GM19023 (cell line): ENCODE results near the gene CCSER2.
"Not testable (repeated sequence)": the region's sequence is repeated elsewhere in the genome, so short reads cannot be mapped to it uniquely, and the experiment has no call there.

Experiments used
- ATAC-seq: cut with Tn5 transposase; IDR thresholded peaks from one replicate; pipeline ENCODE4 v1.9.1; 2021; ENCODE audit warnings: mild to moderate bottlenecking, moderate library complexity; ENCODE audit not compliant: unreplicated experiment

The CCSER2 gene

GRCh38 chr10:84328418-84329195 is at the start of gene CCSER2:
Gene CCSER2 (plus strand): TSS chr10:84328589. CDS start chr10:84371053, 42,464 bp downstream.
- peak; percentile 69 for ATAC-seq

GRCh38 chr10:84279876-84280475 is 48.4 kb upstream of the CCSER2 start:
- ATAC-seq, result not testable (repeated sequence)

GRCh38 chr10:84286695-84287094 is 41.7 kb upstream of the CCSER2 start:
- no peak for ATAC-seq

- no peak for ATAC-seq
Observed at GRCh38 chr10:84288151-84288550, 40.2 kb upstream of the CCSER2 start.

GRCh38 chr10:84289521-84290200 is 38.7 kb upstream of the CCSER2 start:
- ATAC-seq, result no peak

- no peak for ATAC-seq
Observed at GRCh38 chr10:84290235-84290634, 38.2 kb upstream of the CCSER2 start.

GRCh38 chr10:84291384-84291783 is 37.0 kb upstream of the CCSER2 start:
- no peak for ATAC-seq

- ATAC-seq, result peak; percentile 63
Observed at GRCh38 chr10:84292502-84292901, 35.9 kb upstream of the CCSER2 start.

GRCh38 chr10:84293171-84293570 is 35.2 kb upstream of the CCSER2 start:
- ATAC-seq, result no peak

GRCh38 chr10:84293574-84294016 is 34.8 kb upstream of the CCSER2 start:
- no peak for ATAC-seq

- peak; percentile 59 for ATAC-seq
Observed at GRCh38 chr10:84294766-84295447, 33.5 kb upstream of the CCSER2 start.

GRCh38 chr10:84296091-84296981 is 32.1 kb upstream of the CCSER2 start:
- ATAC-seq, result no peak

- ATAC-seq, result no peak
Observed at GRCh38 chr10:84298057-84298456, 30.3 kb upstream of the CCSER2 start.

GRCh38 chr10:84302223-84302622 is 26.2 kb upstream of the CCSER2 start:
- no peak for ATAC-seq

GRCh38 chr10:84306751-84307384 is 21.5 kb upstream of the CCSER2 start:
- ATAC-seq, result no peak

- no peak for ATAC-seq
Observed at GRCh38 chr10:84308021-84308420, 20.4 kb upstream of the CCSER2 start.

GRCh38 chr10:84308481-84309304 is 19.7 kb upstream of the CCSER2 start:
- no peak for ATAC-seq

- ATAC-seq, result no peak
Observed at GRCh38 chr10:84310470-84310869, 17.9 kb upstream of the CCSER2 start.

GRCh38 chr10:84311576-84311975 is 16.8 kb upstream of the CCSER2 start:
- ATAC-seq, result no peak
